IPS DF 4.7 (cell line): Measurements from ENCODE around the gene FBXO9.

Source experiments
- DNase-seq: peaks from one replicate; pipeline ENCODE4 v3.0.0-alpha.2; 2013; ENCODE audit warnings: low spot score; ENCODE audit errors: extremely low read depth

Gene FBXO9

GRCh38 chr6:53089948-53090347 lies 24.7 kb downstream of the FBXO9 start:
- DNase-seq: no peak

DNA sequence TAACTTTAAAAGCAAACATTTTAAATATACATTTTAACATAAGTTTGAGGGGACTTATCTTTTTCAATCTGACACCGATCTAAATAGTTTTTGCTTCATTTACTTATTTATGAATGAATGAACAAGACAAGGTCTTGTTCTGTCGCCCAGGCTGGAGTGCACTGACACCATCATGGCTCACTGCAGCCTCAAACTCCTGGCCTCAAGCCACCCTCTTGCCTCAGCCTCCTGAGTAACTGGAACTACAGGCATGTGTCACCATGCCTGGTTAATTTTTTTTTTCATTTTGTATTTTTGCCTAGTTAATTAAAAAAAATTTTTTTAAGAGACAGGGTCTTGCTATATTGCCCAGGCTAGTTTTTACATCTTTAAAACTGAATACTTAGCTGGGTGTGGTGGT lies 25.4 kb downstream of the FBXO9 start:
- no peak for DNase-seq

- DNase-seq: no peak
These were observed 30.1 kb downstream of the FBXO9 start for GRCh38 chr6:53095270-53095669.

DNA sequence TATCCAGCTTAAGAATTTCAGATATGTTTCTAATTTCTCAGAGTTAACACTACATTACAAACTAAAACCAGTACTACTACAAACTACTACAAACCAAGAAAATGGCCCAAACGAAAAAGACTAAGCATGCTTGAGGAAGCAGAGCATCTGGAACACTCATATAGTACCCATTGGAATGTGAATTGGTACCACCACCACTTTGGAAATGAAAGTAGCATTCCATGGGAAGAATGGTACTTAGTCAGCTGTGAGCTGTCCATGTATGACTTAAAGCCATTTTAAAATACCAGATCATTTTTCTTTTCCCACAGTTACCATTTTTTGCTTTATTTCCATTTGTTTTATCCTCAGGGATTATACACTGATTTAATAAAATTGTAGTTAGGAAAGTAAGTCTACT lies 30.5 kb downstream of the FBXO9 start:
- DNase-seq: no peak

- DNase-seq: no peak
These were observed 35.4 kb downstream of the FBXO9 start for GRCh38 chr6:53100561-53100960.

GRCh38 chr6:53101006-53101405 lies 35.8 kb downstream of the FBXO9 start:
- no peak for DNase-seq

DNA sequence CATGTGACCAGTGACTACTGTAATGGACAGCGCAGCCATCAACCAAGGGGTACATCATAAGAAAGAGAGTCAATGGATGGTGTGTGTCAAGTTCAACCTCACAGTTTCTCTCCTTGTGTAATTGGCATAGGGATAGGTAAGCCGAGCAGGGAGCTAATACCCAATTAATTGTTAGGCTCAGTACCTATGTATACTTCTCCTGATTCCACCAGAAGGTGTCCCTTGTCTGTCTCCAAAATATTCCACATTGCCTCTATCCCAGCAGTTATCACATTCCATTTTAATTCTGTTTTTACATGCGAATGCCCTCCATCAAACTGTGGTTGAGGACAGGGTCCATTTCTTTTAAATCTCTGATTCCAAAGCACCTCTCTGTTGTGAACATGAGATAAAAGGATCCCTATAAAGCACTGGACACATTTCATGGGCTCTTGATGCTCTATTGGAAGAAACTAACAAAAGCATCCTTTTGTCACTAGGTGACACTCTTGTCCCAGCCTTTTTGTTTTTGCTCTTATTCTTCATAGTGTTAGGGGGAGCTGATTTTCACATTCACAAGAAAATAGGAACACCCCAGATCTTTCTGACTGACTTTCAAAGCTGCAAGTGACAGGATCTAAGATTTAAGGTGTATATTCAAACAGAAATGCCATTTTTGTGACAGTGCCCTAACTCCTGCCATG lies 38.9 kb downstream of the FBXO9 start:
- DNase-seq: no peak

DNA sequence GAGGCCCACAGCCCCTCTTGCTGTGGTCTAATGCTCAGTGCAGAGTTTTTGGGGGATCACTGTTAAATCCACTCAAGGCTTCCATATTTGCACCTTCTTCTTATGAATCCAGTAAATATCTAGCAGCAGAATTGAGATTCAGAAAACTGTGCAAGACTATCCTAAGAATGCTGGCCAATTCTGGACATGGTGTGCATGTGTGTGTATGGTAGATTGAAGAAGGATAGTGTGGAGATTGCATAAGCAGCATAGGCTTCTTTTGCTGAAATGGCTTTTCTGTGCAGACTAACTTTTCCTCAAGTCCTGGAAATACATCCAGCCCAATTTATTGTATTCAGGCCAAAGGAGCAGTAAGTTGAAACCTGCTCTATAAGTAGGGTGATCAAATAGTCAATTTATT lies 39.7 kb downstream of the FBXO9 start:
- no peak for DNase-seq

DNA sequence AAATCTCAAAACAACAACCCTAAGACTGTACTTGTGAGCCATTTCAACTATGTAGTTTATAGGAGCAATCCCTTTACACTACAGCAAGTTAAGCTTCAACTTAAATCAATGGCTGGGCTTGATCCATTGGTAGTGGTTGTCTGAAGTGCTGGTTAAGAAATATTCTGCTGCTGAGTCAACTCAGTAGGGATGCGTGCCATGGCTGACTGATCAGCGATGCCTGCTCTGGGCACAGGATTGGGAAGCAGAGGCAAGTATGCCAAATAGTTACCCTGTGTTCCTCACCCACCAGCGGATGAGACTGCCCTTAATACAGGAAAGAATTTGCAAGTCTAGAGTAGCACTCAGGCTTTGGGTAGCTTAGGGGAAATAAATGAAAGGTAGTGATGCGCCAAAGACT lies 41.9 kb downstream of the FBXO9 start:
- DNase-seq: no peak

GRCh38 chr6:53109612-53110011 lies 44.4 kb downstream of the FBXO9 start:
- DNase-seq: no peak

DNA sequence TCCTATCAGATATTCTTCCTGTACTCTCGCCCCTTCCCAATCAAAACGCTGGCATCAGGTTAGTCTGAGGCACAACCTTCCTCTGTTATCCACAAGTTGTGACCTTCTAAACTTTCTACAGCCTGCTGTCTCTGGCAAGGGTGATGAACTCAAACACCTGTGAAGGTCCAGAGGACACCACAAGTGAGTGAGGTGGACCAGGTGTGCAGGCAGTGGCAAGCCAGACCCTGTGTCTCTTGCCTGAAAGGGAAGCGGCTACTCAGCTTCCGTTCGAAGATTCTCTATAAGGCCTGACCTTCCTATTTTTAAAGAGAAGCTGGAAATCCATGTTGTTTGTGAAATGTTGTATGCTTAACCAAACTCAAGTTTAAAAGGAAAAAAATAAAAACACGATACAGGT lies 46.7 kb downstream of the FBXO9 start:
- no peak for DNase-seq

GRCh38 chr6:53112404-53112803 lies 47.2 kb downstream of the FBXO9 start:
- DNase-seq: no peak

- DNase-seq: no peak
These were observed 47.7 kb downstream of the FBXO9 start for GRCh38 chr6:53112871-53113270.

DNA sequence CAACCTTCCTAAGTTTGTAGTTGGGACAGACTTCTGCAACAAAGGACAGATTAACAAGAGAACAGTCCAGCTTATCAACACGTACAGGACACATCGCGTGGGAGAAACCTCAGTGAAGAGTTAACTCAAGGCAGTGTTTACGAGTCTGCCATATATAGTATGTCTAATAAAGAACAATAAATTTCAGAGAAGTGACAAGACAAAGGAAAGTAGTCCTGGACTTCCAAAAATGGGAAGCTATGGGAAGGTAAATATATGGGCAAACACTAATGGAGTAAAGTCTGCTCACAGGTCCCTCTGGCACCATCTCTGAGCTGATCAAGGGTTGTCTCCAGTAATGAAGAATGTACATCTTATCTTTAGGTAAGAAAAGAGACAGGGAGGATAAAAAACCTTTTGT lies 48.5 kb downstream of the FBXO9 start:
- no peak for DNase-seq

DNA sequence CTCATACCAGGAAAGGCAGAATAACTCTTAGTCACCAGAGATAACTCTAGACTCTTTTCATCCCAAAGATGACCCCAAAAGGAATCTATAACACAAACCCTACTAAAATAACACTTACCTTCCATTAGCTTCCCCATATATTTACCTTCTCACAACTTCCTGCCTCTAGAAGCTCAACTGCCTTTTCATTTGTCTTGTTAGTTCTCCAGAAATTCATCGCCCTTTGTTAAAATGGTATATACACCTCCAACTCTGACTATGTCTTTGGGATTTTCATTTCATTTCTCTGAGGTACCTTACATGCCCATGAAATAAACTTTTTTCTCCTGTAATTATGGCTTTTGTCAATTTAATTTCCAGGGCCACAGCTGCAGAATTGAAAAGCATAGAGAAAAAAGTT lies 49.9 kb downstream of the FBXO9 start:
- no peak for DNase-seq

- no peak for DNase-seq
These were observed 50.5 kb downstream of the FBXO9 start for GRCh38 chr6:53115741-53116140.

DNA sequence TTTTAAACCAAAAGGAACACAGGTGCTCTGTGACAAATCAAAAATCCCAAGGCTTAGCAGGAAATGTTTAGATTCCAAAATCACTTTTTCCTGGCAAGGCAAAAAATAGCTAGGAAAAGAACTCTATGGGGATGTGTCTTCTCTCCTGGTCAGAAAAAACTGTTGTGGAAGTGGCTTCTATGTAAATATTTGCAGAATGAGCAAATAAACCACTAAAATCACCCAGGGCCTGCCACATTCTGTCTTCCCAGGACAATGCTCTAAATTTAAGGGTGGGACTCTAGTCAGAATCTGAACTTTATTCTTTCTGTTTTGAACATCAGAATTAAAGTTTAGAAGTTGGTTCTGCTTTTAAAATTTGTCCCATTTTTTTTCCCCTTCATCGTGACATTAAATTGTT lies 54.1 kb downstream of the FBXO9 start:
- no peak for DNase-seq

- DNase-seq: no peak
These were observed 54.7 kb downstream of the FBXO9 start for GRCh38 chr6:53119772-53120409.

DNA sequence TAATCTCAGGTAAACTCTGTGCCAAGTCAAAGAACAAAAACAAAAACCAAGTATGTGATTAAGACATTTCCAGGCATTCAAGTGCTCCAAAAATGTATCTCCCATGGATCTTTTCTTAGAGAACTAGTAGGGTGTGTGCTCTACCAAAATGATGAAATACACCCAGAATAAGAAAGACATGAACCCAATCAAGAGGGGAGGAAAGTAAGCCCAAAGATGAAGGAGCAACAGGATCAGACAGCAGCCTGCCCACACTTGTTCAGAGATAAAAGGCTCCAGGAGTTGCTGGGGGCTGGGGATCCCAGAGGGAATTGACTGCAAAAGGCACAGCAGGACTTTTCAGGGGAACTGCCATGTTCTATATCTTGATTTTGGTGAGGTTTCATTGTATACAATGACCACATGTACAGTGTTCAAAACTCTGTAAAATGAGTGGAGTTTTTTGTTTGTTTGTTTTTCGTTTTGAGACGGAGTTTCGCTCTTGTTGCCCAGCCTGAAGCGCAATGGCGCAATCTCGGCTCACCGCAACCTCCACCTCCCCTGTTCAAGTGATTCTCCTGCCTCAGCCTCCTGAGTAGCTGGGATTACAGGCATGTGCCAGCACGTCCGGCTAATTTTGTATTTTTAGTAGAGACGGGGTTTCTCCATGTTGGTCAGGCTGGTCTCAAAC lies 59.1 kb downstream of the FBXO9 start:
- no peak for DNase-seq

- DNase-seq: no peak
These were observed 60.1 kb downstream of the FBXO9 start for GRCh38 chr6:53125276-53125675.

DNA sequence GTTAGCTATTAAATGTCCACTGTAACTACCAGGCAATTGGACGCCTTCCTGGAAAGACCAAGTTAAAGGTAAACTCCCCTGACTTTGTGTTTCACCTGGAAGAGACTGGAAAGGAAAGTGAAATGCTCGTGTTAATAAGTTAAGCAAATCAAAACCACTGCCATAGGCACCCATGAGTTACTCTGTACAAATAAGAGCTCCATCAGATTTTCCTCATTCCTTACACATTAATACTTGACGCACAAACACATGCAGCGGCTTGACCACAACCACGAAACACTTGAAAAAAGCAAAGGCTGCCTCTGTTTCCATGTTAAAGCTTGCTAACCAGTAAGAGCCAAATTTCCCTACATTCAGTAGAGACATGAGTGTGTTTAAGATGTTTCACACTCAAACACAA lies 63.6 kb downstream of the FBXO9 start:
- no peak for DNase-seq

DNA sequence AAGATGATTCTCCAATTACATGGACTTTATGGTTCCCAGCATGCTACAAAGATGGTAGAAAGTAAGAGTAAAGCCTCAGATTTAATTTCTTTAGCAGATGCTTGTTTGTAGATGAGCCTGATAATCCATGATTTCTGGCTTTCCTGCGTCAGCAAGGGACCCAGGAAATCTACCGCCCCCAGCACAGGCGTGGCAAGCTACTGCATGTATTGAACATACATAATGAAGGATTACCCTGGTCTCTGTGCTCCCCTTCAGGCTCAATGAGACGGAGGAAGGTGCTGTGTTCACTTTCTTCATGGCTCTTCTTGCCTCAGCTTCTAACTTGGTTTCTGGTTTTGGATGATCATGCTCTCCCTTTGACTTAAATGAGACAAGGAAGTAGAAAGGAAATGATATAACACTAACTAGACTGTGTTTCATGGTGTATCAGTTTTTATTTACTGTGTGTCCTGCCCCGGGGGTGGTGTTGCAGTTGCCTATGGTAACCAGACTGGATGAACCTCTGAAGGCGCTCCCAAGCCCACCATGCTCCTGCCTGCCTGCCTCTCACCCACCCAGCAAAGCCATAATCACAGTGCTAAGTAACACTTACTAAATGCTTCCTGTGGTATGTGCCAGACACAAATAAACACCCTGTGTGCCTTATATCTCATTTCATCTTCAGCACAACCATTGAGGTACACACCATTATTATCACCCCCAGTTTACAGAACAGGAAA lies 65.5 kb downstream of the FBXO9 start:
- no peak for DNase-seq
